NCI-H345 (cell line): ENCODE data around the gene NUDT16L1.

ENCODE experiments used
- DNase-seq: peaks from one replicate; lab custom pipeline; 2025; lab: John Stamatoyannopoulos, UW

Gene NUDT16L1

GRCh38 chr16:4693296-4693955 is at the start of gene NUDT16L1:
Gene NUDT16L1, plus strand, starts transcription at chr16:4693562. Its CDS starts 165 bp downstream, at chr16:4693727.
- DNase-seq = peak; percentile 97

- DNase-seq = no peak
Observed at GRCh38 chr16:4646773-4647643, 46.4 kb upstream of the NUDT16L1 start.

- no peak for DNase-seq
Observed at GRCh38 chr16:4647644-4647980, 45.8 kb upstream of the NUDT16L1 start.

GRCh38 chr16:4648917-4649316 is 44.4 kb upstream of the NUDT16L1 start:
- no peak for DNase-seq

- no peak for DNase-seq
Observed at GRCh38 chr16:4649744-4650442, 43.5 kb upstream of the NUDT16L1 start.

- peak; percentile 70 for DNase-seq
Observed at GRCh38 chr16:4650443-4651074, 42.8 kb upstream of the NUDT16L1 start.

- DNase-seq = no peak
Observed at GRCh38 chr16:4651827-4652226, 41.5 kb upstream of the NUDT16L1 start.

GRCh38 chr16:4652561-4652960 is 40.8 kb upstream of the NUDT16L1 start:
- no peak for DNase-seq

- DNase-seq = no peak
Observed at GRCh38 chr16:4654011-4654963, 39.1 kb upstream of the NUDT16L1 start.

GRCh38 chr16:4654964-4655590 is 38.3 kb upstream of the NUDT16L1 start:
- DNase-seq = no peak

GRCh38 chr16:4655801-4656200 is 37.6 kb upstream of the NUDT16L1 start:
- no peak for DNase-seq

- no peak for DNase-seq
Observed at GRCh38 chr16:4656221-4656620, 37.1 kb upstream of the NUDT16L1 start.

- DNase-seq = no peak
Observed at GRCh38 chr16:4656695-4657686, 36.4 kb upstream of the NUDT16L1 start.

- DNase-seq = no peak
Observed at GRCh38 chr16:4659363-4660353, 33.7 kb upstream of the NUDT16L1 start.

- DNase-seq = peak; percentile 73
Observed at GRCh38 chr16:4660454-4661007, 32.8 kb upstream of the NUDT16L1 start.

GRCh38 chr16:4661661-4662060 is 31.7 kb upstream of the NUDT16L1 start:
- DNase-seq = peak; percentile 90

- peak; percentile 28 for DNase-seq
Observed at GRCh38 chr16:4663465-4663776, 29.9 kb upstream of the NUDT16L1 start.
